ENCODE measurements around the gene MMS19. TPM values are rescaled to one million over a fixed set of nuclear protein-coding genes. Genes with fewer than 3 reads are reported as not detected.
"Not testable (repeated sequence)": the region's sequence is repeated elsewhere in the genome, so short reads cannot be mapped to it uniquely, and the experiment has no call there.

The MMS19 gene
- total RNA-seq, 1 experiment from 2014 or later = 42.4 TPM

DNA sequence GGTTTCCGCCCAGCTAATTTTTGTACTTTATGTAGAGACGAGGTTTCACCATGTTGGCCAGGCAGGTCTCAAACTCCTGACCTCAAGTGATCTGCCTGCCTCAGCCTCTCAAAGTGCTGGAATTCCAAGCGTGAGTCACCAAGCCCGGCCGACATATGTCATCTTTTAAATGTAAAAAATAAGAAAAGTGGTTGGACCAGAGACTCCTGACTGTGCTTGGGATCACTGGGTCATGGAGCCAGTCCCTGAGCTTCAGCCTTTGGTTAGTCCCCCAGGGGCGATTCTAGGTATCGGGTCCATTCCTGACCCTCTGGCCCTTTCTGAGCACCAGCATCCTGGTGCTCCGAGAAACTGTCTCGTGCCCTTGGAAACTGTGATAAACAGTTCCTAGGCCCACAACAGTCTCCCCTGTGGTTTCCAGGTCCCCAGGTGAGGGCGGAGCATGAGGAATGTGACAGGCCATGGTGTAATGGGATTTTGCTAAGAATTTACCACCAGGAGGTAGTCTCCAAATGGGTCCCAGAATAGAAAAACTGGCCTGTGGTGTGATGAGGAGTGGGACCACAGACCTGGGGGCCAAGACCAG is 33.3 kb upstream of the MMS19 start:
- Histone ChIP-seq H3K27ac (no peak overlapping the region), H3K79me2 (ENCODE audit: low read depth) (no peaks in the 10 kb centered on the region), H3K4me2 (no peak overlapping the region), H3K9me2 (ENCODE audit: insufficient read depth) (no peaks in the 10 kb centered on the region), H3K27me3 (ENCODE audit: insufficient read depth, low read depth) (no peaks in the 10 kb centered on the region), H3K4me3 (no peak overlapping the region), H3K9me3 (ENCODE audit: insufficient read depth, low read depth) (no peaks in the 10 kb centered on the region), H3F3A (ENCODE audit: insufficient read depth, low read depth) (no peaks in the 10 kb centered on the region), H3K36me3 (ENCODE audit: low read depth) (no peaks in the 10 kb centered on the region), H3K4me1 (replicated peaks; ENCODE audit: insufficient read depth) (no peaks in the 10 kb centered on the region), H4K20me1 (ENCODE audit: insufficient read depth) (no peaks in the 10 kb centered on the region), H2AFZ (no peak overlapping the region)
- intact Hi-C loops (cut with micrococcal nuclease; ENCODE audit: unreplicated experiment) = no loop called here
- TF ChIP-seq, protein P1, sequence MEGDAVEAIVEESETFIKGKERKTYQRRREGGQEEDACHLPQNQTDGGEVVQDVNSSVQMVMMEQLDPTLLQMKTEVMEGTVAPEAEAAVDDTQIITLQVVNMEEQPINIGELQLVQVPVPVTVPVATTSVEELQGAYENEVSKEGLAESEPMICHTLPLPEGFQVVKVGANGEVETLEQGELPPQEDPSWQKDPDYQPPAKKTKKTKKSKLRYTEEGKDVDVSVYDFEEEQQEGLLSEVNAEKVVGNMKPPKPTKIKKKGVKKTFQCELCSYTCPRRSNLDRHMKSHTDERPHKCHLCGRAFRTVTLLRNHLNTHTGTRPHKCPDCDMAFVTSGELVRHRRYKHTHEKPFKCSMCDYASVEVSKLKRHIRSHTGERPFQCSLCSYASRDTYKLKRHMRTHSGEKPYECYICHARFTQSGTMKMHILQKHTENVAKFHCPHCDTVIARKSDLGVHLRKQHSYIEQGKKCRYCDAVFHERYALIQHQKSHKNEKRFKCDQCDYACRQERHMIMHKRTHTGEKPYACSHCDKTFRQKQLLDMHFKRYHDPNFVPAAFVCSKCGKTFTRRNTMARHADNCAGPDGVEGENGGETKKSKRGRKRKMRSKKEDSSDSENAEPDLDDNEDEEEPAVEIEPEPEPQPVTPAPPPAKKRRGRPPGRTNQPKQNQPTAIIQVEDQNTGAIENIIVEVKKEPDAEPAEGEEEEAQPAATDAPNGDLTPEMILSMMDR (conservative IDR thresholded peaks at IDR 0.05) = no peak
- TF ChIP-seq EZH2 (IDR thresholded peaks at IDR 0.05; ENCODE audit: low read depth) = no peak
- POLR2A ChIA-PET (ENCODE audit: unreplicated experiment) = no interaction called here
- no TSS peak for BruUV-seq (replicated peaks)
- CTCF ChIA-PET = no interaction called here
- peak in 1 of 2 experiments; percentile 45 for DNase-seq

DNA sequence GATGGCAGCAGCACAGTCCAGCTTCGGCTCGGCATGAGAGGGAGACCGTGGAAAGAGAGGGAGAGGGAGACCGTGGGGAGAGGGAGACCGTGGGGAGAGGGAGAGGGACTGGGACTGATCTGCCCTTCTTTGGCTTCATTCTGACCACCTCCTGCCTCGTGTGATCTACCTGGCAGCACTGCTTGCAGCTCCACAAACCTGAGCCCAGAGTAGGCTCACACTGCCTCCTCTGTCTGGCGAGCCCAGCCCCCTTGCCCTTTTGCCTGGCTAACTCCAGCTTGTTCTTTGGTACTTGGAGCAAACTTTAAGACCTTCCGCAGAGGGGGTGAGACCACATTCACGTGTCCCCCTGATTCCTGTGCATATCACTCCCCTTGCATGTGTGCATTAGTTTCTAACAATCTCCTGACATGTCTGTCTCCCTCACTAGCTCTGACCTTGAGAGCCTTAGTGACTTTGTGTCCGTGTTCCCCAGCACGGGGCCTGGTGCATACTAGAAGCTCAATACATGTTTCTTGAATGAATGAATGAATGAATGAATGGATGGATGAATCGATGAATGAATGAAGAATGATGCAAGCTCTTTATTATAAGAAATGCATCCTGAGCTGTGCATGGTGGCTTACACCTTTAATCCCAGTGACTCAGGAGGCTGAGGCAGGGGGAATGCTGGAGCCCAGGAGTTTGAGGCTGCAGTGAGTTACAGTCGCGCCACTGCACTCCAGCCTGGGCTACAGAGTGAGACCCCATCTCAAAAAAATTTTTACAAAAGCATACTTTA is 31.7 kb upstream of the MMS19 start:
- DNase-seq = no peak
- H3K4me2 ChIP-seq = no peak overlapping the region
- H2AFZ ChIP-seq = no peak overlapping the region
- no peak overlapping the region for H3K27ac ChIP-seq
- ChIA-PET CTCF (no interaction called here), POLR2A (ENCODE audit: unreplicated experiment) (interaction anchor here (0.5 to 0.7 kb wide), 2 partner anchors 31 to 189 kb away, joined by 3 to 5 read pairs; partner anchors contain the start of genes MMS19 and UBTD1)
- no peaks in the 10 kb centered on the region for H3K27me3 ChIP-seq (ENCODE audit: insufficient read depth, low read depth)
- H3F3A ChIP-seq (ENCODE audit: insufficient read depth, low read depth) = no peaks in the 10 kb centered on the region
- no peaks in the 10 kb centered on the region for H3K9me3 ChIP-seq (ENCODE audit: insufficient read depth, low read depth)
- H3K4me3 ChIP-seq = no peak overlapping the region
- H3K36me3 ChIP-seq (ENCODE audit: low read depth) = no peaks in the 10 kb centered on the region
- H3K79me2 ChIP-seq (ENCODE audit: low read depth) = no peaks in the 10 kb centered on the region
- no peaks in the 10 kb centered on the region for H3K9me2 ChIP-seq (ENCODE audit: insufficient read depth)
- TF ChIP-seq EZH2 (IDR thresholded peaks at IDR 0.05; ENCODE audit: low read depth) = no peak
- TF ChIP-seq, protein P1 (conservative IDR thresholded peaks at IDR 0.05) = no peak
- H3K4me1 ChIP-seq (replicated peaks; ENCODE audit: insufficient read depth) = no peaks in the 10 kb centered on the region
- H4K20me1 ChIP-seq (ENCODE audit: insufficient read depth) = no peaks in the 10 kb centered on the region
- BruUV-seq (replicated peaks) = no TSS peak
- intact Hi-C loops (cut with micrococcal nuclease; ENCODE audit: unreplicated experiment) = no loop called here

DNA sequence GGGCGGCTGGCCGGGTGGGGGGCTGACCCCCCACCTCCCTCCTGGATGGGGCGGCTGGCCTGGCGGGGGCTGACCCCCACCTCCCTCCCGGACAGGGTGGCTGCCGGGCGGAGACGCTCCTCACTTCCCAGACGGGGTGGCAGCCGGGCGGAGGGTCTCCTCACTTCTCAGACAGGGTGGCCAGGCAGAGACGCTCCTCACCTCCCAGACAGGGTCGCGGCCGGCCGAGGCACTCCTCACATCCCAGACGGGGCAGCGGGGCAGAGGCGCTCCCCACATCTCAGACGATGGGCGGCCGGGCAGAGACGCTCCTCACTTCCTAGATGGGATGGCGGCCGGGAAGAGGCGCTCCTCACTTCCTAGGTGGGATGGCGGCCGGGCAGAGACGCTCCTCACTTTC is 30.7 kb upstream of the MMS19 start:
- H3K79me2 ChIP-seq (ENCODE audit: low read depth); H3K9me2 ChIP-seq (ENCODE audit: insufficient read depth); H4K20me1 ChIP-seq (ENCODE audit: insufficient read depth); H3K36me3 ChIP-seq (ENCODE audit: low read depth); H3F3A ChIP-seq (ENCODE audit: insufficient read depth, low read depth); H3K27me3 ChIP-seq (ENCODE audit: insufficient read depth, low read depth); CTCF ChIA-PET; H3K4me3 ChIP-seq; H3K9me3 ChIP-seq (ENCODE audit: insufficient read depth, low read depth); H3K4me2 ChIP-seq; POLR2A ChIA-PET (ENCODE audit: unreplicated experiment); H3K27ac ChIP-seq; H2AFZ ChIP-seq; DNase-seq; BruUV-seq (replicated peaks); intact Hi-C loops (cut with micrococcal nuclease; ENCODE audit: unreplicated experiment); H3K4me1 ChIP-seq (replicated peaks; ENCODE audit: insufficient read depth): not testable (repeated sequence)

Measured in PC-9 (cell line).